Measurements from ENCODE around the gene PRXL2A. TPM values are rescaled to one million over a fixed set of nuclear protein-coding genes. Genes with fewer than 3 reads are reported as not detected.
A peak's percentile ranks its signal among the peaks of the same experiment; 100 is the strongest.

Gene PRXL2A
- total and polyA plus RNA-seq, 3 experiments from 2014 or later = 8.1 to 9.4 (median 8.3) TPM

GRCh38 chr10:80448209-80448942, 40.0 kb downstream of the PRXL2A start:
- H3K4me1 Mint-ChIP-seq = peaks cover 27 to 59% (median 47%) of the 10 kb centered on the region in 3 donors
- H3K27ac Mint-ChIP-seq = peak overlapping the region in 7 of 8 donors; percentile 4 to 93 (median 53)
- no peaks in the 10 kb centered on the region for H3K36me3 ChIP-seq (ENCODE audit: insufficient read depth, low read length)
- no peak overlapping the region for H3K27ac ChIP-seq (ENCODE audit: low read depth, low read length)
- no peak overlapping the region for H3K4me3 Mint-ChIP-seq
- H3K4me3 ChIP-seq (ENCODE audit: low read length) = no peak overlapping the region
- no peaks in the 10 kb centered on the region for H3K9me3 ChIP-seq (ENCODE audit: low read length)
- ChIA-PET POLR2A (no interaction called here), CTCF (interaction anchor here (1.5 to 19.3 kb wide), 2 partner anchors 40 to 57 kb away, joined by 3 to 450 read pairs; no protein-coding TSS in a partner anchor)
- no peaks in the 10 kb centered on the region for H3K9me3 Mint-ChIP-seq
- H3K27me3 ChIP-seq (ENCODE audit: insufficient read depth, low read length, poor library complexity, severe bottlenecking) = no peaks in the 10 kb centered on the region
- DNase-seq = no peak
- peaks cover 26% of the 10 kb centered on the region for H3K4me1 ChIP-seq (ENCODE audit: insufficient read depth, low read length)
- H3K36me3 Mint-ChIP-seq = no peaks in the 10 kb centered on the region
- no peaks in the 10 kb centered on the region for H3K27me3 Mint-ChIP-seq

DNA sequence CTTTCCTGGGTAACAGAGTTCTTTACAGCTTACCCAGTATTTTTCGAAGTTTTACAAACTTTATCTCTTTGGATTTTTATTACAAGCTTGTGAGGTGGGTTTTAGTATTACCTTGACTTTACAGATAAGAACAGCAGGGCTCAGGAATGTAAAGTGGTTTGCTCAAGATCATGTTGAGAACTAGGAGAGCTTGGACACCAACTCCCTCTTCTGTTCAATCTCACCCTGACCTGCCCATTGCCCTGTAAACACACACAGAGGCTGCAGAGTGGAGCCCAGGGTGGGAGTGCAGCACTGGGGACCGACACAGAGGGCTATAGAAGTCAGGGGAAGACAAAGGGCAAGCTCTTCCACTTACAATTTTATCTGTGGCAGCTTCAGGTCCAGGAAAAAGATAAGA, 41.2 kb downstream of the PRXL2A start:
- H3K4me1 Mint-ChIP-seq = peaks cover 23 to 53% (median 40%) of the 10 kb centered on the region in 3 donors
- no peak for DNase-seq
- ChIA-PET CTCF (interaction anchor here (1.6 to 19.3 kb wide), 3 partner anchors 11 to 56 kb away, joined by 5 to 450 read pairs (median 13); no protein-coding TSS in a partner anchor), POLR2A (no interaction called here)
- H3K4me3 Mint-ChIP-seq = no peak overlapping the region
- no peaks in the 10 kb centered on the region for H3K27me3 ChIP-seq (ENCODE audit: insufficient read depth, low read length, poor library complexity, severe bottlenecking)
- H3K27ac ChIP-seq (ENCODE audit: low read depth, low read length) = no peak overlapping the region
- H3K9me3 Mint-ChIP-seq = no peaks in the 10 kb centered on the region
- H3K9me3 ChIP-seq (ENCODE audit: low read length) = no peaks in the 10 kb centered on the region
- no peaks in the 10 kb centered on the region for H3K36me3 ChIP-seq (ENCODE audit: insufficient read depth, low read length)
- peak overlapping the region in 3 of 8 donors; percentile 2 to 29 (median 5) for H3K27ac Mint-ChIP-seq
- peaks cover 15% of the 10 kb centered on the region for H3K4me1 ChIP-seq (ENCODE audit: insufficient read depth, low read length)
- no peak overlapping the region for H3K4me3 ChIP-seq (ENCODE audit: low read length)
- peaks cover 0 to 2% (median 0%) of the 10 kb centered on the region in 3 donors for H3K36me3 Mint-ChIP-seq
- no peaks in the 10 kb centered on the region for H3K27me3 Mint-ChIP-seq

DNA sequence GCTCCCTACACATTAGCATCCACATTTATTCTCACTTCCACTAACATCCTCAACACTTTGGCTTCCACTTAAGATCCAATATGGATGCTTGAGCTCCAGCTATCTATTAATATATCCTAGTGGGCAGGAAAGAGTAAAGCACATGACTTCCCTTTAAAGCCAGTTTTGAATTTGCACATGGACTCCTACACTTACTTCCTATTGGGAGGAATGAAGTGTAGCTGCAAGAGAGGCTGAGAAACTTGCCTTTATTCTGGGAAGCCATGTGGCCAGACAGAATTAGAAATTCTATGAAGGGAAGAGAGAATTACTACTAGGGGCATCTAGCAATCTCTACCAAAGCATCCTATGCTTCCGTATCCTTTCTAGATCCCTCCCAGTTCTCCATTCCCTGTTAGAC, 42.8 kb downstream of the PRXL2A start:
- ChIA-PET POLR2A (no interaction called here), CTCF (interaction anchor here (1.5 to 19.3 kb wide), 3 partner anchors 9 to 55 kb away, joined by 4 to 450 read pairs (median 13); no protein-coding TSS in a partner anchor)
- no peak overlapping the region for H3K27ac Mint-ChIP-seq
- DNase-seq = no peak
- no peaks in the 10 kb centered on the region for H3K27me3 ChIP-seq (ENCODE audit: insufficient read depth, low read length, poor library complexity, severe bottlenecking)
- H3K4me3 Mint-ChIP-seq = no peak overlapping the region
- H3K27ac ChIP-seq (ENCODE audit: low read depth, low read length) = no peak overlapping the region
- no peaks in the 10 kb centered on the region for H3K9me3 Mint-ChIP-seq
- H3K36me3 Mint-ChIP-seq = peaks cover 0 to 16% (median 0%) of the 10 kb centered on the region in 3 donors
- H3K4me3 ChIP-seq (ENCODE audit: low read length) = no peak overlapping the region
- no peaks in the 10 kb centered on the region for H3K36me3 ChIP-seq (ENCODE audit: insufficient read depth, low read length)
- H3K27me3 Mint-ChIP-seq = no peaks in the 10 kb centered on the region
- peaks cover 11% of the 10 kb centered on the region for H3K4me1 ChIP-seq (ENCODE audit: insufficient read depth, low read length)
- no peaks in the 10 kb centered on the region for H3K9me3 ChIP-seq (ENCODE audit: low read length)
- H3K4me1 Mint-ChIP-seq = peaks cover 18 to 48% (median 35%) of the 10 kb centered on the region in 3 donors

- H3K27me3 Mint-ChIP-seq = no peaks in the 10 kb centered on the region
- peaks cover 0 to 17% (median 0%) of the 10 kb centered on the region in 3 donors for H3K36me3 Mint-ChIP-seq
- Histone ChIP-seq H3K27ac (ENCODE audit: low read depth, low read length) (no peak overlapping the region), H3K36me3 (ENCODE audit: insufficient read depth, low read length) (no peaks in the 10 kb centered on the region), H3K27me3 (ENCODE audit: insufficient read depth, low read length, poor library complexity, severe bottlenecking) (no peaks in the 10 kb centered on the region), H3K4me1 (ENCODE audit: insufficient read depth, low read length) (peaks cover 19% of the 10 kb centered on the region), H3K9me3 (ENCODE audit: low read length) (no peaks in the 10 kb centered on the region), H3K4me3 (ENCODE audit: low read length) (no peak overlapping the region)
- peak in 1 of 5 donors; percentile 11 for DNase-seq
- ChIA-PET POLR2A (interaction anchor here (1.3 to 2.0 kb wide), 2 partner anchors 11 to 14 kb away, joined by 3 to 8 read pairs; no protein-coding TSS in a partner anchor), CTCF (interaction anchor here (1.9 to 27.0 kb wide), 4 partner anchors 8 to 54 kb away, joined by 7 to 498 read pairs (median 235); no protein-coding TSS in a partner anchor)
- H3K9me3 Mint-ChIP-seq = no peaks in the 10 kb centered on the region
- H3K4me3 Mint-ChIP-seq = no peak overlapping the region
- no peak overlapping the region for H3K27ac Mint-ChIP-seq
- peaks cover 20 to 46% (median 35%) of the 10 kb centered on the region in 3 donors for H3K4me1 Mint-ChIP-seq
These were observed 43.7 kb downstream of the PRXL2A start for GRCh38 chr10:80452069-80452468.

GRCh38 chr10:80452640-80453039, 44.3 kb downstream of the PRXL2A start:
- Histone ChIP-seq H3K27me3 (ENCODE audit: insufficient read depth, low read length, poor library complexity, severe bottlenecking) (no peaks in the 10 kb centered on the region), H3K4me3 (ENCODE audit: low read length) (no peak overlapping the region), H3K36me3 (ENCODE audit: insufficient read depth, low read length) (no peaks in the 10 kb centered on the region), H3K4me1 (ENCODE audit: insufficient read depth, low read length) (peaks cover 20% of the 10 kb centered on the region), H3K27ac (ENCODE audit: low read depth, low read length) (no peak overlapping the region), H3K9me3 (ENCODE audit: low read length) (no peaks in the 10 kb centered on the region)
- no peak for DNase-seq
- ChIA-PET CTCF (interaction anchor here (1.9 to 27.0 kb wide), 3 partner anchors 8 to 51 kb away, joined by 7 to 498 read pairs (median 20); no protein-coding TSS in a partner anchor), POLR2A (interaction anchor here (1.3 to 2.0 kb wide), 4 partner anchors 10 to 36 kb away, joined by 3 to 8 read pairs (median 6); no protein-coding TSS in a partner anchor)
- Mint-ChIP-seq H3K4me1 (peaks cover 25 to 44% (median 35%) of the 10 kb centered on the region in 3 donors), H3K36me3 (peaks cover 0 to 17% (median 0%) of the 10 kb centered on the region in 3 donors), H3K27ac (no peak overlapping the region), H3K9me3 (no peaks in the 10 kb centered on the region), H3K27me3 (no peaks in the 10 kb centered on the region), H3K4me3 (no peak overlapping the region)

- ChIA-PET POLR2A (interaction anchor here (0.7 to 2.0 kb wide), 7 partner anchors 9 to 107 kb away, joined by 3 to 8 read pairs (median 3); no protein-coding TSS in a partner anchor), CTCF (interaction anchor here (1.9 to 27.0 kb wide), 3 partner anchors 9 to 51 kb away, joined by 7 to 498 read pairs (median 20); no protein-coding TSS in a partner anchor)
- Histone ChIP-seq H3K36me3 (ENCODE audit: insufficient read depth, low read length) (no peaks in the 10 kb centered on the region), H3K27me3 (ENCODE audit: insufficient read depth, low read length, poor library complexity, severe bottlenecking) (no peaks in the 10 kb centered on the region), H3K27ac (ENCODE audit: low read depth, low read length) (peak overlapping the region; percentile 18), H3K4me3 (ENCODE audit: low read length) (peak overlapping the region; percentile 25), H3K9me3 (ENCODE audit: low read length) (no peaks in the 10 kb centered on the region), H3K4me1 (ENCODE audit: insufficient read depth, low read length) (peaks cover 26% of the 10 kb centered on the region)
- peak overlapping the region in 7 of 8 donors; percentile 89 to 97 (median 95) for H3K27ac Mint-ChIP-seq
- peaks cover 31 to 44% (median 41%) of the 10 kb centered on the region in 3 donors for H3K4me1 Mint-ChIP-seq
- no peaks in the 10 kb centered on the region for H3K27me3 Mint-ChIP-seq
- no peaks in the 10 kb centered on the region for H3K9me3 Mint-ChIP-seq
- H3K36me3 Mint-ChIP-seq = peaks cover 0 to 19% (median 0%) of the 10 kb centered on the region in 3 donors
- peak overlapping the region in 3 of 7 donors; percentile 88 to 90 (median 89) for H3K4me3 Mint-ChIP-seq
- DNase-seq = peak in 4 of 5 donors; percentile 27 to 57 (median 48)
These were observed 44.9 kb downstream of the PRXL2A start for GRCh38 chr10:80453056-80453841.

DNA sequence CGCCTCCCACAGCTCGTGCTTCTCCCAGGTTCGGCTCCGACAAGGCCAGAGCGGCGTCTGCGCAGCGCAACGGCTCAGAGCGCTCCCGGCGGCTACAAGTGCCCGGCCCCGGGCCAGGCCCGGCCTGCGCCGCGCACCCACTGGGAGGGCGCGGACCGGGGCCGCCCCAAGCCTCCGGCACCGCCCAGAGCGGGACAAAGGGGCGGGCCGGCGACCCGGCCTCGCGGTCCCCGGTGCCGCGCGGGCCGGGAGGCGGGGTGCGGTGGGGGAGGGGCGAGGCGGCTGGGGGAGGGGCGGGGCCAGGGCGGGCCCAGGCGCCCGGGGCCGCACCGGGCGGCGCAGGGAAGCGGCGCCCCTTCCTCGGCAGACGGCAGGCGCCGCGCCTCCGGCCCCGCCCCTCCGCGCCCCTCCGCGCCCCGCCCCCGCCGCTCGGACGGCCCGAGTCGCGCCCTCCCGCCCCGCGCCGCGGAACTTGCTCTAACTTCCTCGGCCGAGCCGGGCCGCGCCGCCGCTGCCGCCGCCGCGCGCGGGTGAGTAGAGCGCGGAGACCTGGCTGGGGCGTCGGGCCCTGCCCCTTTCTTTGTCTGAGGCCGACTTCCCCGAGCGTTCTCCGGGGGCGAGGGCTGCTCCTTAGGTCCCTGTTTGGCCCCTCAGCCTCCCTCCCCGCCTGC, 45.6 kb downstream of the PRXL2A start, which contains the start of gene TSPAN14:
Gene TSPAN14, plus strand, starts transcription at position 469 of the 671 bp plus-strand sequence. CDS start 34,924 bp downstream, outside the sequence.
- peaks cover 39 to 46% (median 44%) of the 10 kb centered on the region in 3 donors for H3K4me1 Mint-ChIP-seq
- peak within 1 kb of the TSS; percentile 93 for H3K4me3 ChIP-seq (ENCODE audit: low read length)
- POLR2A ChIA-PET = interaction anchor here (0.7 to 3.2 kb wide), 8 partner anchors 9 to 106 kb away, joined by 3 to 27 read pairs (median 6); no protein-coding TSS in a partner anchor

More for the DNA sequence above, 45.6 kb downstream of the PRXL2A start, which contains the start of gene TSPAN14:
- peak within 1 kb of the TSS; percentile 84 to 99 (median 95) for H3K27ac Mint-ChIP-seq
- Histone ChIP-seq H3K4me1 (ENCODE audit: insufficient read depth, low read length) (peaks cover 33% of the 10 kb centered on the region), H3K9me3 (ENCODE audit: low read length) (no peaks in the 10 kb centered on the region), H3K27me3 (ENCODE audit: insufficient read depth, low read length, poor library complexity, severe bottlenecking) (no peaks in the 10 kb centered on the region), H3K36me3 (ENCODE audit: insufficient read depth, low read length) (no peaks in the 10 kb centered on the region), H3K27ac (ENCODE audit: low read depth, low read length) (peak within 1 kb of the TSS; percentile 77)
- peaks cover 0 to 23% (median 0%) of the 10 kb centered on the region in 3 donors for H3K36me3 Mint-ChIP-seq
- no peaks in the 10 kb centered on the region for H3K27me3 Mint-ChIP-seq
- peak; percentile 68 to 81 (median 70) for DNase-seq
- H3K9me3 Mint-ChIP-seq = no peaks in the 10 kb centered on the region
- CTCF ChIA-PET = interaction anchor here (1.9 to 27.0 kb wide), 4 partner anchors 10 to 50 kb away, joined by 6 to 498 read pairs (median 14); no protein-coding TSS in a partner anchor
- peak within 1 kb of the TSS; percentile 88 to 99 (median 99) for H3K4me3 Mint-ChIP-seq
